GM21367 (cell line): ENCODE measurements around the gene FAM216A.
"Not testable (repeated sequence)": the region's sequence is repeated elsewhere in the genome, so short reads cannot be mapped to it uniquely, and the experiment has no call there.

Experiments
- ATAC-seq: cut with Tn5 transposase; IDR thresholded peaks from one replicate; pipeline ENCODE4 v1.9.1; 2021; ENCODE audit not compliant: unreplicated experiment

Gene FAM216A, protein sequence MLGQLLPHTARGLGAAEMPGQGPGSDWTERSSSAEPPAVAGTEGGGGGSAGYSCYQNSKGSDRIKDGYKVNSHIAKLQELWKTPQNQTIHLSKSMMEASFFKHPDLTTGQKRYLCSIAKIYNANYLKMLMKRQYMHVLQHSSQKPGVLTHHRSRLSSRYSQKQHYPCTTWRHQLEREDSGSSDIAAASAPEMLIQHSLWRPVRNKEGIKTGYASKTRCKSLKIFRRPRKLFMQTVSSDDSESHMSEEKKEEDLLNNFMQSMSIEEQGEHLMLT

DNA sequence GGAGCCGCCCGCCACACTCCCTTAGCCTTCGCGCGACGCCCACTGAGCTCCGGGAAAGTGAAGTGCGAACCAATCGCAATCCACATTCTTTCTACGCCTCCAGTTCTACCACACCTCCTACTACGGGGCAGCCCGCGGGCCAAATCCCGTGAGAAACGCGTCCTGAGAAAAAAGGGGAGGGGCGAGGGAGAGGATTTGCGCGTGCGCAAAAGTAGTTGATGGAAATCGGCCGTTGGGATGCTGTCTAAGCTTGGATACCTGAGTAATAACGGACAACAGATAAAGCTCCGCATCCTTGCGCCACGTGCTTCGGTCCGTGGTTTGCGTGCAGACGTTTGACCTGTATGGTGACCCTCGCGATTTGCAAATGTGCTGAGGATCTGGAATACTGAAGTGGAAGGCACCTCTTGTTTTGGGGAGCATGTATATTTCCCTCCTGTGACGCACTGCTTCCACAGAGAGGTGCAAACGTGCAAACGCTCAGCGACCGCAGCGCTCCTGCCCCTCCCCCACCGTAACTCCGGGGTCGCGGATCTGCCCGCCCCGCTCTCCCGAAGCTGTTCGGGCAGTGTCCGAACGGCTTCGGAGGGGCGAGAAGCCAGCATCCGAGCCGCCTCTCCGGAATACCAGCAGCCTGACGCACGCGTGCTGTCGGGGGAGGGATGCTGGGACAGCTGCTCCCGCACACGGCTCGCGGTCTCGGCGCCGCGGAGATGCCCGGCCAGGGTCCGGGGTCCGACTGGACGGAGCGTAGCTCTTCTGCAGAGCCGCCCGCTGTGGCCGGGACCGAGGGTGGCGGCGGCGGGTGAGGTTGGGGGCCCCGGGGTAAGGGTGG, at the start of gene FAM216A, which contains the start of gene GPN3:
TSS of gene FAM216A (plus strand) at position 632 of the 835 bp plus-strand sequence. CDS start at position 663, 31 bp downstream.
TSS of gene GPN3 (minus strand) at position 44 of the 835 bp plus-strand sequence. CDS start 54 bp downstream, outside the sequence.
- peak; percentile 63 for ATAC-seq

DNA sequence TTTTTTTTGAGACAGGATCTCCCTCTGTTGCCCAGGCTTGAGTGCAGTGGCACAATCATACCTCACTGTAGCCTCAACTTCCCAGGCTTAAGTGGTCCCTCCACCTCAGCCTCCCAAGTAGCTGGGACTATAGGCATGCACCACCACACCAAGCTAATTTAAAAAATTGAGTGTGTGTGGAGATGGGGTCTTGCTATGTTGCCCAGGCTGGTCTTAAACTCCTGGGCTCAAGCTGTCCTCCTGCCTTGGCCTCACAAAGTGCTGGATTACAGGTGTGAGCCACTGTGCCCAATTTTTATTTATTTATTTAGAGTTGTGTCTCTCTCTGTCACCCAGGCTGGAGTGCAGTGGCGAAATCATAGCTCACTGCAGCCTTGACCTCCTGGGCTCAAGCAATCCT, 48.0 kb upstream of the FAM216A start:
- not testable (repeated sequence) for ATAC-seq

DNA sequence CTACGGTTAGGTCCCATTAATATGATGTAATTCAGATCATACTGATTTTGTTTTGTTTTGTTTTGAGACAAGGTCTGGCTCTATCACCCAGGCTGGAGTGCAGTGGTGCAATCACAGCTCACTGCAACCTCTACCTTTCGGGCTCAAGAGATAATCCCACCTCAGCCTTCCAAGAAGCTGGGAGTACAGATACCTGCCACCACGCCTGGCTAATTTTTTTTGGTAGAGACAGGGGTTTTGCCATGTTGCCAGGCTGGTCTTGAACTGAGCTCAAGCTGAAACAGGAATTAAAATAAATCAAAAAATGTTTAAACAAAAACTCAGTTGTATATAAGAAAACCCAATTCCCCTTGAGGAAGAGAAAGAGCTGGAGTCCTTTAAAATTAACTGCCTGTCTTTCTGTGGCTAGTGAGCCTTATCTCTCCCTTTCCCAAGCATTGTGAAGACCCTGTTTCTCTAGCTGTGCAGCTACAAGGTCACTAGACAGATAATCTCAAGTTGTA, 47.4 kb upstream of the FAM216A start:
- ATAC-seq: no peak

DNA sequence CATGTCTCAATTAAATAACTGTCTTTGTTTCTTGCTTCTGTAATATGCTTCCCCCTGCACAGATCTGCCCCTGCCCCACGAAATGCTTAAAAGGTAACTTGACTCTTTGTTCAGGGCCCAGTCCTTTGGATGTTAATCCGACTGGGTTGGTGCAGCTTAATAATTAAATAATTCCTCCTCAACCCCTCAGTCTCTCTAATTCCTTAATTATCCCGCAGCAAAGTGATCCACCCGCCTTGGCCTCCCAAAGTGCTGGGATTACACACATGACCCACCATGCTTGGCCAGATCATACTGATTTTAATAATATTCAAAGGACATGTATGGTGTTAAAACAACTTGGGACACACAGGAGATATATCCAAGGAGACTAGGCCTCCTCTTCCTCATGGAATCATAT, 46.9 kb upstream of the FAM216A start:
- no peak for ATAC-seq

DNA sequence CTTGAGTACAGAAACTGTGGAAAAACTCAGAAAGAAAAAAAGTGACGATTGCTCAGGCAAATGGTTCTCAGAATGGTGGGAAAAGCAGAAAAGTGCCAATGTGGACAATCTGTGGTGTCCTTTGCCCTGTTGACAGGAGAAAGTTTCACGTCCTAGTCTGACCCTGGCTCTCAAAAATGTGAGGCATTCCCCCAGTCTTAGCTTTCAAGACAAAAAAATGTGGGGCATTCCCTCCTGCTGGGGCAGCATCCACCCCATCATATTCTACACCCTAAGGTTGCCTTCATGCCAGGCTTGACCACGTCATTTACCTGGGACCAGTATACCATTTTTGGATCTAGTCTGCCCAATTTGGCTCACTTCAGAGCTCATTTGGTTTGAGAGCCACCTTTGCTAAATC, 44.4 kb upstream of the FAM216A start:
- ATAC-seq: no peak

DNA sequence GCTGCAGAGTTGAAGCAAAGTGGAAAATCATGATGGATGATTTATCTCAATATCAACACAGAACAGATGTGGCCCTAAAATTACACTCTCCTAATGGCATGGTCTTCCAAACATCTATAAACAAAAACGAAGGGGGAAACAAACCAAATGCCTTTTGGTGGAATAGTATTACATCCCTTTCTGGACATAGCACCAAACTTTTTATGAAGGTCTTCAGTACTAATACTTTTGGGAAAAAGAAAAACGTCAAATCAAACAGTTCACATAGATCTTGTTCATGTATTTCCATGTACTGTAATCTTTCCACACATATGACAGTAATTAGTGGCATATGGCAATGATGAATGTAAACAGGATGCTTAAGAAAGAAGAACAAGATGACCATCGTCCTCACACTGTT, 42.2 kb upstream of the FAM216A start:
- no peak for ATAC-seq

DNA sequence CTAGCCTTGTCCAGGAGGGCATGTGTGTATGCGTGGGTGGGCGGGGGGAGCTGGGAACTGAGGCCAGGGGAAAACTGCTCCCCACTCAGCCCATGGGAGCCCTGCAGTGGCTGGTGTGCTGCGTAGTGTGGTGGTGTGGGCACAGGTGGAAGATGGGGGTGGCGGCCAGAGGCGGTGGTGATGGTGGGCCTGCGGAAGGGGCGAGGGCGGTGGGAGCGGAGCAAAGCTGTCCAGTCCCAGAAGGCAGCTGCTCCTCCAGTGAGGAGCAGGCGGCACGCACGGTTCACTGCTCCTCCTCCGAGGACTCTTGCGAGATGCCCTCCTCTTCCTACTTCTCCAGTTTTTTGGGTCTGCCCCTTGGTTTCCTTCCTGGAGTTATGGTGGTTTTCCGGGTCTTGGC, 39.0 kb upstream of the FAM216A start:
- not testable (repeated sequence) for ATAC-seq

DNA sequence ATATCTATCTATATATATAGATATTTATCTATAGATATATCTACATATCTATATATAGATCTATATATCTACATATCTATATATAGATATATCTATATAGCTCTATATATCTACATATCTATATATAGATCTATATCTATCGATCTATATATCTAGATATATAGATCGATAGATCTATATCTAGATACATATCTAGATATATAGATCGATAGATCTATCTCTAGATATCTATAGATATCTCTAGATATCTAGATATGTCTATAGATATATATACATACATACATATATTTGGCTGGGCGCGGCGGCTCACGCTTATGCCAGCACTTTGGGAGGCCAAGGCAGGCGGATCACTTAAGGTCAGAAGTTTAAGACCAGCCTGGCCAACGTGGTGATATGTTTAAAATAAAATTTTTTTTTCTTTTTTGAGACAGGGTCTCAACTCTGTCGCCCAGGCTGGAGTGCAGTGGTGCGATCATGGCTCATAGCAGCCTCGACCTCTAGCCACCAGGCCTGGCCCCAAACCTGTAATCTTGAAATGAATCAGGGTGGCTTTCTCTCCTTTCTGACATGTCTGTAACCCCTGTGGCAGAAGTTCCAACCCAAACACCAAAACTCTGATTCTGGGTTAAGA, 36.6 kb upstream of the FAM216A start:
- peak; percentile 17 for ATAC-seq

DNA sequence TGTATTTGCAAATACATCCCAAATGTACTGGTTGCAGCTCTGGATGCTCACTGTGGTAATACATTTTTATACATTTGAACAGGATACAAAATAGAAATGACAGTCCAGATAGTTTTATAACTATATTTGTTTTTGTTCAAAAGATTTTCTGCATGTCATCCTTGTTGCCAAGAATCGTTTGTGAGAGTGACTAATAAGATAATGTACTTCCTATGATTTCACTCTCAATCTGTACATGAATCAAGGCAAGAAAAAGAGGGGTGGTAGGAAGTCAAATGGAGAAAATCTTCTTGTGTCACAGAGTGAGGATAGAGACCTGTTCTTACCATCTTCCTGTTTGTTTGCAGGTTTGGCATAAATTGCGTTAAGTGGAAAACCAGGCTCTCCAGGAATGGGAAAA, 32.4 kb upstream of the FAM216A start:
- no peak for ATAC-seq

DNA sequence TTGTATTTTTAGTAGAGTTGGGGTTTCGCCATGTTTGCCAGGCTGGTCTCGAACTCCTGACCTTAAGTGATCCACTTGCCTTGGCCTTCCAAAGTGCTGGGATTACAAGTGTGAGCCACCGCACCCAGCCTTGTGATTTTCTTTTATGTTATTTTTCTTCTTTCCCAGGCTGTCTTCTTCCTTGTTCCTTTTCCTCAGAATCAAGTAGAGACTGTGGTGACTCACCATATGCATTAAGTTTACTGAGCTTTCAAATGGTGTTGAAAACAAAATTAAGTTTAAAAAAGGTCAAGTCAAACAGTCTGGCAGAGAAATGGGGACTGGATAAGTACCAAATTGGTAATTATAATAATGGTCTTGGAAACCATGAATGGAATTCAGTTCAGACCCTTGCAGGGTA, 24.2 kb upstream of the FAM216A start:
- no peak for ATAC-seq

DNA sequence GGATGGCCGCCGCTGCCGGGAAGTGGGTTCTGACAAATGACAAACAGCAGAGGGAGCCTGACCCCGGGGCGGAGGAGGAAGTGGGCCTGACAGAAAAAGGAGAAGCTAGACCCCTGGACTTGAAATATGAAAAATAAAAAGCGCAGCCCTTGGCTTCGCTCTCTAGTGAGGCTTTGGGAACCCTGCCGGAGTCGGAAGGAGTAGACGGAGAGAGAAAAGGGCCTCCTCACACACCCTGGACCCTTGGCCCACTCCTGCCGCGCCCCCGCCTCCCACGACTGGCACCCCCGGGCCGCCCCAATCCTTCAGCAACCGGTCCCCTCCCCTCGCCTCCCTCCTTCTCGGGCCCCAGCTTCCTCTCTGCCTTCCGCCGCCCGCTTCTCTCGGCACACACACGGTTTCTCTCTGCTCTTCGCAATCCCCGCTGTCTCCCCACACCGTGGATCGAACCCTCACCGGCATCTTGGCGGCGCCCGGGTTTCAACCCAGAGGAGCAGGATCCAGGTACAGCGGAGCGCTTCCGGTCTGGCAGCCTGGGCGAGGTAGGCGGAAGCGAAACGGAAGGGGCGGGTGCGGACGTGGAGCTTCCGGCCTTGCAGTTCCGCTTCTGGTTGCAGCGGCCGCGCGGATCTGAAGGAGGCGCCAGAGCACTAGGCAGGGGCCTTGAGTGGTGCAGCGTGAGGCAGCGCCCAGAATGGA, 18.7 kb upstream of the FAM216A start, which contains the start of gene ARPC3:
TSS of gene ARPC3 (minus strand) at position 539 of the 699 bp plus-strand sequence. CDS start at position 462, 77 bp downstream.
- peak; percentile 86 for ATAC-seq

DNA sequence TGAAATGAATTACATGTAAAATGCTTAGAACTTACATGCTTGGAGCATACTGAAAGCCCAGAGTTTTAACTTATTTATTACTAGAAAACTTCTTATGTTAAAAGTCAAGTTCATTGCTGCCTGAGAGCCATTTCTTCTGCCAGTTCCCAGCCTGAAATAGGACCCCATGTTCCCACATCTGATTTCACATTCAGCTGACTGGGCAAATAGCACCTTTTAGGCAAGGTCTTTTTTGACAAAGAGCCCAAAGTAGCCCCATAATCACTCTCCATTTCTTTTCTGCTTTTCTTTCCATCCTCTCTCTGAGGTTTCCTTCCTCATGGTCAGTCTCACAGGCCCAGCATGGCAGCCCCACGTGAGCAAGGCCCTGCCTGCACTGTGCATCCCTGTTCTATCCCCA, 17.4 kb upstream of the FAM216A start:
- no peak for ATAC-seq

DNA sequence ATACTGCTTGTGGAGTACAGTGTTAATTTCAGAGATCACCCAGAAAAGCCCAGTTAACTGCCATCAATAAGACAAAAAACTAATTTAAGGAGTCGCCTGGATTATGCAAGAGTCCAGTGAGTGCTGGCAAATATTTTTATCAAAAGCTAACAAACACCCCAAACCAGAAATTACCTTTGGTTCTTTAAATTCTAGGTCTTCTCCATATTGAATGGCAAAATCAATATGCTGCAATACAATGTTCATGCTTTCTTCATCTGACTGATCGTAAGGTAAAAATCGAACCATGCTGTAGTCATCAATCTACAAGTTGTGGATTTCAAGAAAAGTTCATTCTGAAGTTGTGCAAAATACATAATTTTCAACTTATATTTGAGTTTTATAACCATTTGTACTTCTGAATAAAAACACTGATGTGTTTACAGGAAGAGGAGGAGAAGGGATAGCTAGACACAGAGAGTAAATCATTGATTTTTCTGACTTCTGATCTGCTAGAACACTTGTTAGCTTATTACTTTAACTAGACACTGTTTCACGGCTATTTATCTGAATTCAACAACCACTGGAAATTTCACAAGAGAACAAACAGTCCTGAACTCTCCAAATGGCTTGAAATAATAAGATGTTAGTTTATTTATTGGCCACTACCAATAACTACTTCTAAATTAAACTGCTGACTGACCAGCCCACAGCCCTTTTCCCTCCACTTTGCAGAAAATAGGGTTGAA, 14.9 kb upstream of the FAM216A start:
- ATAC-seq: no peak

DNA sequence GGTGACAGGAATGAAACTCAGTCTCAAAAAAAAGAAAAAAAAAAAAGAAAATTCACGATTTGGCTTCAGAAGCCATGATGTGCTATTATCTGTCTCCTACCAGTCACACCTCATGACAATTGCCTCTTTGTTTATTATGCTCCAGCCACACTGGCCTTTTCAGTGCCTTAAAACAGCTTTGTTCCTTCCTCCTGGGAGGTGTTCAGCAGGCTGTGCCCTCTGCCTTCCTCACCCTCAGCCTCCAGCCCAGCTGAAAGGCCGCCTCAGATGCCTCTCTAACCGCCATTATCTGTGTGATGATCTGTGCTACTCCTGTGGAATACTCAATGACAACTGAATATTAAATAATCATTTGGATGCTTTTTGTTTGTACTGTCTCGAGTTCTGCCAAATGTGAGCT, 9.9 kb upstream of the FAM216A start:
- no peak for ATAC-seq

DNA sequence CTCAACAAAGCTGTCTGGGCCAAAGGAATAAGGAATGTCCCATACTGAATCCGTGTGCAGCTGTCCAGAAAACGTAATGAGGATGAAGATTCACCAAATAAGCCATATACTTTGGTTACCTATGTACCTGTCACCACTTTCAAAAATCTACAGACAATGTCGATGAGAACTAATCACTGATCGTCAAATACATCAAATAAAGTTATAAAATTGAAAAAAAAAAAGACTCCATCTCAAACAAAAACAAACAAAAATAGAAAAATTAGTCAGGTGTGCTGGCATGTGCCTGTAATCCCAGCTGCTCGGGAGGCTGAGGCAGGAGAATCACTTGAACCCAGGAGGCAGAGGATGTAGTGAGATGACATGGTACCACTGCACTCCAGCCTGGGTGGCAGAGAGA, 7.5 kb upstream of the FAM216A start:
- not testable (repeated sequence) for ATAC-seq

DNA sequence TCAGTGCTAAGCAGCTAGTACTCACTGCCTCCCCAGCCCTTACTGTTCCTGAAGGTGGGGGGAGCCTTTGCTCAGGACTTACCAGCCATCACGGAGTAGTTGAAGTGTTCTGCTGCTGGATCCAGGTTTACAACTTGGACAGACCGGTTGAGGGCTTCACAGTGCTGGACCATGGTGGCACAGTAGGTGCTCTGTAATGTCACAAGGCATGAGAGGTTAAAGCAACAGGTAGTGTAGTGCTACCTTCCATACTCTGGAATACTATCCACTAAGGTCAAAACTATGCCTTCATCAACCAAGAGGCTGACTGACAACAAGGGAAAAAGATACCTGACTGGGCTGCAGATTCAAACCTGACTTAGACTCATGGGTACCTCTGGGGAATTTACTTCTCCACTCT, 3.6 kb upstream of the FAM216A start:
- ATAC-seq: no peak

DNA sequence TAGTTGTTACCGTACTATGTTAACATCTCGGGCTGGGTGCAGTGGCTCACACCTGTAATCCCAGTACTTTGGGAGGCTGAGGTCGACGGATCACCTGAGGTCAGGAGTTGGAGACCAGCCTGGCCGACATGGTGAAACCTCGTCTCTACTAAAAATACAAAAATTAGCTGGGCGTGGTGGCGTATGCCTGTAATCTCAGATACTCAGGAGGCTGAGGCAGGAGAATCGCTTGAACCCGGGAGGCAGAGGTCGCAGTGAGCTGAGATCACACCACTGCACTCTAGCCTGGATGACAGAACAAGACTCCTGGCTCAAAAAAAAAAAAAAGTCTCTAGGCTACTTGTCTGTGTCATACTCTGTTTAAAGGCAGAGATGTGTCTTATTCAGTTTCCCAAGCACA, 2.9 kb upstream of the FAM216A start:
- not testable (repeated sequence) for ATAC-seq

DNA sequence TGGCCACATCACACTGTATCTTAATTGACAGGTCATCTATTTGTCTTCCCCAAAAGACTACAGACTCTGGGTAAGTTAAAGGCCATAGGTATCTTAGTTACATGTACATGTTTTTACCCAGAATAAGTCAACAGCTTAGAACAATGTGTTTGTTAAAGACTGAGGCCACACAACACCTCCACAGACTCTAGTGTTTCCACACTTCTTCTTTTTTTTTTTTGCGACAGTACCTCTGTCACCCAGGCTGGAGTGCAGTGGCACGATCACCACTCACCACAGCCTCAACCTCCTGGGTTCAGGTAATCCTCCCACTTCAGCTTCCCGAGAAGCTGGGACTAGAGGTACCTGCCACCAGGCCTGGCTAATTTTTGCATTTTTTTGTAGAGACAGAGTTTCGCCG, 1.9 kb upstream of the FAM216A start:
- ATAC-seq: no peak

DNA sequence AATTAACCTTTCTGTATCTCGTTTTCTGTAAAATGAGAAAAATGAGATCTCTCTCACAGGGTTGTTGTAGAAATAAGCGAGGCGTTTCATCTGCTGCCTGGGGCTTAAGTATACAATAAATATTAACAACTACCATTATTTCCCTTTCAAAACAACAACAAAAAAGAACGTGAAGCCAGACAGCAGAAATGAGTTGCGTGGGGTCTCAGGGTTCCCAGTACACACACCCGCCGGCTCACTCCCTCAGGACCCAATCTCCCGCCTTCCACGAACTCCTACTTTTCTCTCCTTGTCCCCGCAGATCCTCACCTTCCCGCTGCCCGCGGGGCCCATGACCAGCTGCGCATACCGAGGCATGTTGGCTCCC, 815 bp upstream of the FAM216A start:
- ATAC-seq: no peak

DNA sequence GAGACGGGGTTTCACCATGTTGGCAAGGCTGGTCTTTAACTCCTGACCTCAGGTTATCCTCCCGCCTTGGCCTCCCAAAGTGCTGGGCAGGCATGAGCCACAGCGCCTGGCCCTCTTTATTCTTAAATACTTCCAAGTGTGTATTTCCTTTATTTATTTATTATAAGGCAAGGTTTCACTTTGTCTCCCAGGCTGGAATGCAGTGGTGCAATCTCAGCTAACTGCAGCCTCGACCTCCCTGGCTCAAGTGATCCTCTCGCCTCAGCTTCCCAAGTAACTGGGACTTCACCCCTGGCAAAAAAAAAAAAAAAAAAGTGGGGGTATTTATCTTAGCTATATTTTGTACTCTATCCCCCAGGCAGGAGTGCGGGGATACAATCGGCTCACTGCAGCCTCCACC, 6.8 kb downstream of the FAM216A start:
- no peak for ATAC-seq
